Loucy (cell line): ENCODE results near the gene PLEKHB2.

ENCODE experiments used
- H2AFZ ChIP-seq: fragments of 200-600 bp; sonication (generic); 2 replicates; pipeline ENCODE4 v1.6.0; 2016; ENCODE audit warnings: antibody characterized with exemption, mild to moderate bottlenecking, low read length, moderate library complexity
- H3F3A ChIP-seq: fragments of 200-600 bp; 2 replicates; pipeline ENCODE4 v1.6.0; 2016; ENCODE audit warnings: antibody characterized with exemption, low read depth, mild to moderate bottlenecking
- H3K27me3 ChIP-seq: fragments of 200-600 bp; sonication (generic); 2 replicates; pipeline ENCODE4 v1.6.1; 2014; ENCODE audit warnings: low read length, mild to moderate bottlenecking; ENCODE audit not compliant: insufficient read depth, poor library complexity, severe bottlenecking
- H3K36me3 ChIP-seq: fragments of 200-600 bp; sonication (generic); 2 replicates; pipeline ENCODE4 v1.6.1; 2016; ENCODE audit warnings: low read length; ENCODE audit not compliant: insufficient read depth
- H3K4me1 ChIP-seq: fragments of 200-600 bp; sonication (generic); 2 replicates; pipeline ENCODE4 v1.5.1; 2014; ENCODE audit warnings: low read length, mild to moderate bottlenecking; ENCODE audit not compliant: insufficient read depth, poor library complexity, severe bottlenecking
- H3K4me2 ChIP-seq: fragments of 200-600 bp; sonication (generic); 2 replicates; pipeline ENCODE4 v1.6.0; 2014; ENCODE audit warnings: antibody characterized with exemption, low read length, low read depth, mild to moderate bottlenecking; ENCODE audit not compliant: poor library complexity, severe bottlenecking
- H3K4me3 ChIP-seq: fragments of 200-600 bp; sonication (generic); 2 replicates; pipeline ENCODE4 v1.5.1; 2014; ENCODE audit warnings: low read length, mild to moderate bottlenecking, mixed read lengths; ENCODE audit not compliant: poor library complexity, severe bottlenecking
- H3K79me2 ChIP-seq: fragments of 200-600 bp; sonication (generic); 2 replicates; pipeline ENCODE4 v1.6.1; 2014; ENCODE audit warnings: low read length; ENCODE audit not compliant: insufficient read depth
- H3K9ac ChIP-seq: fragments of 200-600 bp; sonication (generic); 2 replicates; pipeline ENCODE4 v1.6.0; 2014; ENCODE audit warnings: mild to moderate bottlenecking, low read depth, low read length, moderate library complexity; ENCODE audit not compliant: poor library complexity, severe bottlenecking
- H3K9me2 ChIP-seq: fragments of 200-600 bp; sonication (generic); replicated peaks from 2 replicates; pipeline ENCODE4 v1.6.1; 2016; ENCODE audit warnings: low read depth, low read length, mixed read lengths
- H3K9me3 ChIP-seq: fragments of 200-600 bp; sonication (generic); 2 replicates; pipeline ENCODE4 v1.6.1; 2014; ENCODE audit warnings: mild to moderate bottlenecking, antibody characterized with exemption, low read length, low read depth; ENCODE audit not compliant: insufficient read depth
- H4K20me1 ChIP-seq: fragments of 200-600 bp; sonication (generic); 2 replicates; pipeline ENCODE4 v1.6.0; 2014; ENCODE audit warnings: antibody characterized with exemption, low read length, mild to moderate bottlenecking; ENCODE audit not compliant: insufficient read depth, poor library complexity, severe bottlenecking
- EZH2phosphoT487 ChIP-seq: fragments of 200-600 bp; IDR thresholded peaks from 2 replicates; pipeline ENCODE4 v1.6.1; 2018; ENCODE audit warnings: antibody characterized with exemption, mild to moderate bottlenecking, moderate library complexity, borderline replicate concordance
- TF ChIP-seq, protein P1 (sequence below): fragments of 200-600 bp; sonication (generic); conservative IDR thresholded peaks from 2 replicates; pipeline ENCODE4 v1.5.1; 2014; ENCODE audit warnings: mild to moderate bottlenecking, antibody characterized with exemption, low read length

Gene PLEKHB2

GRCh38 chr2:131127981-131128380 is 22.8 kb downstream of the PLEKHB2 start:
- H3K36me3 ChIP-seq = peaks cover 77% of the 10 kb centered on the region

DNA sequence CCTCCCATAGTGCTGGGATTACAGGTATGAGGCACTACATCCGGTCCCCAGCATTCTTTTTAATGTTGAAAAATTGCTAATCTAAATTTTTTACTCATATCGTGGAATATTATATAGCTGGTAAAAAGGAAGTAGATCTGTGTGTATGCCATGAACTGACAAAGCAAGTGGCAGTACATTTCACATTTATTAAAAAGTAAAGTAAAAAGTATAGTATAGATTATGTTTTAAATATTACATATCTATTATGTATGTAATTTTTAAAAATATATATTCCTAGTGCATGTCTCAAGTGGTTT is 25.1 kb downstream of the PLEKHB2 start:
- H2AFZ ChIP-seq = no peak overlapping the region
- no peaks in the 10 kb centered on the region for H3K9me2 ChIP-seq
- no peak for TF ChIP-seq EZH2phosphoT487
- TF ChIP-seq, protein P1, sequence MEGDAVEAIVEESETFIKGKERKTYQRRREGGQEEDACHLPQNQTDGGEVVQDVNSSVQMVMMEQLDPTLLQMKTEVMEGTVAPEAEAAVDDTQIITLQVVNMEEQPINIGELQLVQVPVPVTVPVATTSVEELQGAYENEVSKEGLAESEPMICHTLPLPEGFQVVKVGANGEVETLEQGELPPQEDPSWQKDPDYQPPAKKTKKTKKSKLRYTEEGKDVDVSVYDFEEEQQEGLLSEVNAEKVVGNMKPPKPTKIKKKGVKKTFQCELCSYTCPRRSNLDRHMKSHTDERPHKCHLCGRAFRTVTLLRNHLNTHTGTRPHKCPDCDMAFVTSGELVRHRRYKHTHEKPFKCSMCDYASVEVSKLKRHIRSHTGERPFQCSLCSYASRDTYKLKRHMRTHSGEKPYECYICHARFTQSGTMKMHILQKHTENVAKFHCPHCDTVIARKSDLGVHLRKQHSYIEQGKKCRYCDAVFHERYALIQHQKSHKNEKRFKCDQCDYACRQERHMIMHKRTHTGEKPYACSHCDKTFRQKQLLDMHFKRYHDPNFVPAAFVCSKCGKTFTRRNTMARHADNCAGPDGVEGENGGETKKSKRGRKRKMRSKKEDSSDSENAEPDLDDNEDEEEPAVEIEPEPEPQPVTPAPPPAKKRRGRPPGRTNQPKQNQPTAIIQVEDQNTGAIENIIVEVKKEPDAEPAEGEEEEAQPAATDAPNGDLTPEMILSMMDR = no peak
- H3K4me3 ChIP-seq = no peak overlapping the region
- H3F3A ChIP-seq = no peaks in the 10 kb centered on the region
- no peak overlapping the region for H3K9ac ChIP-seq
- peaks cover 82% of the 10 kb centered on the region for H3K36me3 ChIP-seq
- no peaks in the 10 kb centered on the region for H3K9me3 ChIP-seq
- no peak overlapping the region for H3K4me2 ChIP-seq
- no peaks in the 10 kb centered on the region for H3K79me2 ChIP-seq
- no peaks in the 10 kb centered on the region for H3K4me1 ChIP-seq
- no peaks in the 10 kb centered on the region for H3K27me3 ChIP-seq
- H4K20me1 ChIP-seq = no peaks in the 10 kb centered on the region

More at GRCh38 chr2:131127981-131128380, 22.8 kb downstream of the PLEKHB2 start:
- TF ChIP-seq, protein P1 = no peak
- TF ChIP-seq EZH2phosphoT487 = no peak
- Histone ChIP-seq H3K9me2 (no peaks in the 10 kb centered on the region), H3K9me3 (no peaks in the 10 kb centered on the region), H3K9ac (no peak overlapping the region), H4K20me1 (no peaks in the 10 kb centered on the region), H2AFZ (no peak overlapping the region), H3F3A (no peaks in the 10 kb centered on the region), H3K27me3 (no peaks in the 10 kb centered on the region), H3K4me3 (no peak overlapping the region), H3K4me2 (no peak overlapping the region), H3K4me1 (no peaks in the 10 kb centered on the region), H3K79me2 (peaks cover 13% of the 10 kb centered on the region; the same call in 1 of the 2 replicates)

- H2AFZ ChIP-seq = no peak overlapping the region
- no peaks in the 10 kb centered on the region for H3K27me3 ChIP-seq
- no peaks in the 10 kb centered on the region for H3K9me2 ChIP-seq
- no peaks in the 10 kb centered on the region for H3K4me1 ChIP-seq
- TF ChIP-seq EZH2phosphoT487 = no peak
- TF ChIP-seq, protein P1 = no peak
- H3F3A ChIP-seq = no peaks in the 10 kb centered on the region
- no peaks in the 10 kb centered on the region; the same call in 1 of the 2 replicates for H3K79me2 ChIP-seq
- H3K4me3 ChIP-seq = no peak overlapping the region
- no peak overlapping the region for H3K9ac ChIP-seq
- no peaks in the 10 kb centered on the region for H3K9me3 ChIP-seq
- no peak overlapping the region for H3K4me2 ChIP-seq
- peaks cover 61% of the 10 kb centered on the region for H3K36me3 ChIP-seq
- H4K20me1 ChIP-seq = no peaks in the 10 kb centered on the region
Measured at GRCh38 chr2:131132729-131133128, 27.6 kb downstream of the PLEKHB2 start.
